ENCODE results near the gene TAF1C.
"Not testable (repeated sequence)": the region's sequence is repeated elsewhere in the genome, so short reads cannot be mapped to it uniquely, and the experiment has no call there.

Gene TAF1C

DNA sequence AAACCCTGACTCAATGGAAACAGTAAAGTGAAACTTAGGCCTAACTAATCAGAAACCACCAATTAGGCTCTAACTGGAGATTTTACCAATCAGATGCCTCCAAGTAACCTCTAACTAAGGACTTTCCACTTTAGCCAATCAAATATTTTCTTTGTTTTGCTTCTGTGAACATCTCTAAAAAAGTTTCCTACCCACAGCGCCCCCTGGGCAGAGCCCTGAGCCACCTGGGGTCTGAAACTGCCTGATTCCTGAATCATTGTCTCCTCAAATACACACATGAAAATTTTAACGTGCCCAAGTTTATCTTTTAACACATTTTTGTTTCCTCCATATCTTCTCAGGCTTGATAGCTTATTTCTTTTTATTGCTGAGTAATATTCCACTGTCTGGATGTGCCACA lies 23.1 kb upstream of the TAF1C start:
- no peak for DNase-seq

GRCh38 chr16:84207879-84208278 lies 21.0 kb upstream of the TAF1C start:
- DNase-seq: no peak

GRCh38 chr16:84207251-84207650 lies 20.4 kb upstream of the TAF1C start:
- DNase-seq: no peak

DNA sequence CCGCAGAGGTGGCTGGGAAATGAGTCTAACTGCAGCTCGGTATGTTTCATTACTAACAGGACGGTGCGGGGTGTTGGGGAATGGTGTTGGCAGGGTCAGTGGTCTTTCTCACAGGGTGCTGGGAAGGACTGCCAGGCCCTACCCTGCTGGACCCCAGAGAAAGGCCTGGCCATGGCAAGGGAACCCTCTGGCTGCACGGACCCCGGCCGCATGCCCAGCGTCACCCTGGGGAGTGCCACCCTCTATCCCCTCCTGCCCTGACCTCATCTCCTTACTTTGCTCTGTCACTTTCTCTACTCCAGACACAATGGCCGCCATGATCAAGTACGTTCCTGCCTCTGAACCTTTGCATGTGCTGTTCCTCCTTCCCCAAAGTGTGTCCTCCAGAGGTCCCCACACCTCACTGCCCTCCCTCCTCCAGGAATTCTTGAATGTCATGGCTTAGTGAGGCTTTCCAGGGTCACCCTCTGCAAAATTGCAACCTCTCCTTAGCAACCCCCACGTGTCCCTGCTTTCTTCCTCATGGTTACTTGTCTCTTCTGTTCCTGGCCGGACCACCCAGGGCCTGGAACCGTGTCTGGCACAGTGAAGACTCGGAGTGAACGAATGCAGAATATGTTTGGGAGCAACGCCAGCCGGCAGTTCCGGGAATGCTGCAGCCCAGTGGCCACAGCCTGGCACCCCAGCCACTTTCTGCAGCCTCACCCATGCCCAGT lies 19.3 kb upstream of the TAF1C start:
- no peak for DNase-seq

- DNase-seq: not testable (repeated sequence)
Measured at GRCh38 chr16:84205123-84205522, 18.3 kb upstream of the TAF1C start.

GRCh38 chr16:84204551-84204950 lies 17.7 kb upstream of the TAF1C start:
- not testable (repeated sequence) for DNase-seq

GRCh38 chr16:84199861-84200260 lies 13.0 kb upstream of the TAF1C start:
- no peak for DNase-seq

GRCh38 chr16:84199097-84199496 lies 12.2 kb upstream of the TAF1C start:
- DNase-seq: no peak

DNA sequence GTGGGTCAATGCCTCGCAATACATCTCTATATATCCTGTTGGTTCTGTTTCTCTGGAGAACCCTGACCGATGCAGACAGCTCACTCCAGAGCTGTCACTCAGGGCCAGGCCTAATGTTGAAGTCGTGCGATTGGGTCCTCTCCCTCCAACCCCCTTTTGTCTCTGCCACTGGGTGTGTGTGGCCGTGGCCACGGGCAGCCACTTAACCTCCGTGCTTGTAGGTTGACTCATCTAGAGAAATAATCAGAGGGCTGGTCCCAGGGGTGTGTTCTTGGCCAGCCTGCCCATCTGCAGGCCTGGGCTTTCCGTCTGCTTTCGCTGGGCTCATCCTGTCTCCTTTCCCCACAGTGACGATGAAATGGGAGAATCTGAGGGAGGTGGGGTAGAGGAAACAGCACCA lies 11.5 kb upstream of the TAF1C start:
- DNase-seq: no peak

DNA sequence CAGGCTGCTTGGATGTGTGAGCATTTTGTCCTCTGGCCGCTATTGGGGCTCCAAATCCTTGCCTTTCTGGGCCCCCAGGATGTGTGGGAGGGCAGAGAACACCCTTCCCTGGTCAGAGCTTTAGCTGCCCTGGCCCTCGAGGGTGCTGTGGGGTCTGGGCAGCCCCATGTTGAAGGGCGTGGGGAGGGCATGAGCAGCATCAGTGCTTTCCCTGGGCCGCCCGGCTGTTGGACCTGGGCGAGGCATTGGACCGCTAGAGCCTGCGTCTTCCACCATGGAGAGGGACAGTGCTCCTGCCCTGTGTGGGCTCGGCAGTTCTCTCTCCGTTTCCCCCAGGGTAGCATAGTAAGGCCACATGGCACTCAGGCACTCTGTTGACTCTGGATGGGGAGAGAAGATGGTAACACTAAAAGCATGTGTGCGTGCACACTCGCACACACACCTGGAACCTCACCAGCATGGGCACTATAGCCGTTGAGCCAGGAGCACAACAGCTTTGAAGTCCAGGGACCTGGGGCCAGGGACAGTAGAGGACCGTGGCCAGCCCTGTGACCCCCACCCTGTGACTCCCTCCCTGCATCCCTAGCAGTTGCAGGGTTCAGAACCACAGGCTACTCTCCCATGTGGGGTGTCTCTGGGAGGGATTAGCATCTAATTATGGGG lies 10.7 kb upstream of the TAF1C start:
- no peak for DNase-seq

DNA sequence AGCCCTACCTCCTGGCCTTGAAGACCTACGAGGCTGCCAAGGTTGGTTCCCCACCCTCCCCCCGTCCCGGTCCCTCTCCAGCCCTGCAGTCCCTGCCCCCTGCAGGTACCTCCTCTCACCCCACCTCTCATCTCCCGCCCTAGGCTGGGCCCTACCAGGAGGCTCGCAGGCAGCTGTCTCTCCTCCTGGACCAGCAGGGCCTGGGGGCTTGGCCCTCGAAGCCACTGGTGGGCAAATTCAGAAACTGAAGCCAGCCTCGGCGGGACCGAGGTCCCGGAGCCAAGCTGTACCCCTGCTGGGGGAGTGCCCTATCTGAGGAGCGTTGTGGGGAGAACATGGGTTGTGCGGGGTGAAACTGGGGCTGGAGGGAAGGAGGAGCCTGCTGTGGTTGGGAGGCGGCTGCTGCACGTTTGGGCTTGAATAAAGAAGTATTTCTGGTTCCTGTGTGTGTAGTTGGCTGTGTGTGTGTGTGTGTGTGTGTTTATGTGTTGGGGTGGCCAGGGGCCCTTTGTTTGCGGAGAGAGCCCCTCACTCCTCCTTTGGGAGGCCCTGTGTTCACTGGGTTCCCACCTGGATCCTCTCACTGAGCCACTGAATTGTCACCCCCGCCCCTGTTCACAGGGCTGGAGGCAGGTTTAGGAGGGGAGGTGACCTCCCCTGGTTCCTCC lies 10.0 kb upstream of the TAF1C start:
- DNase-seq: no peak

DNA sequence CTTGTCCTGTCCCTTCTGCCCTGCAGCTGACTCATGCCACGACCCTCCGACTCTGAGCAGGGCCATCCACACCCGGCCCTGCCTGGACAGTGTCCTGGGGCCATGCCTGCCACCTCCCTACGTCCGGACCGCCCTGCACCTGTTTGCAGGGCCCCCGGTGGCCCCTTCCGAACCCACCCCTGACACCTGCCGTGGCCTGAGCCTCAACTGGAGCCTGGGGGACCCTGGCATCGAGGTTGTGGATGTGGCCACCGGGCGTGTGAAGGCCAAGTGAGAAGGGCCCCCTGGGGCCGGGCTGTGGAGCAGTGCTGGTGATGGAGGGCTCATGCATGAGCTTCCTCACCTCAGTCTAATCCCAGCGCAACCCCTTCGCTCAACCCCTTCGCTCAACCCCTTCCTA lies 9.2 kb upstream of the TAF1C start:
- DNase-seq: no peak

DNA sequence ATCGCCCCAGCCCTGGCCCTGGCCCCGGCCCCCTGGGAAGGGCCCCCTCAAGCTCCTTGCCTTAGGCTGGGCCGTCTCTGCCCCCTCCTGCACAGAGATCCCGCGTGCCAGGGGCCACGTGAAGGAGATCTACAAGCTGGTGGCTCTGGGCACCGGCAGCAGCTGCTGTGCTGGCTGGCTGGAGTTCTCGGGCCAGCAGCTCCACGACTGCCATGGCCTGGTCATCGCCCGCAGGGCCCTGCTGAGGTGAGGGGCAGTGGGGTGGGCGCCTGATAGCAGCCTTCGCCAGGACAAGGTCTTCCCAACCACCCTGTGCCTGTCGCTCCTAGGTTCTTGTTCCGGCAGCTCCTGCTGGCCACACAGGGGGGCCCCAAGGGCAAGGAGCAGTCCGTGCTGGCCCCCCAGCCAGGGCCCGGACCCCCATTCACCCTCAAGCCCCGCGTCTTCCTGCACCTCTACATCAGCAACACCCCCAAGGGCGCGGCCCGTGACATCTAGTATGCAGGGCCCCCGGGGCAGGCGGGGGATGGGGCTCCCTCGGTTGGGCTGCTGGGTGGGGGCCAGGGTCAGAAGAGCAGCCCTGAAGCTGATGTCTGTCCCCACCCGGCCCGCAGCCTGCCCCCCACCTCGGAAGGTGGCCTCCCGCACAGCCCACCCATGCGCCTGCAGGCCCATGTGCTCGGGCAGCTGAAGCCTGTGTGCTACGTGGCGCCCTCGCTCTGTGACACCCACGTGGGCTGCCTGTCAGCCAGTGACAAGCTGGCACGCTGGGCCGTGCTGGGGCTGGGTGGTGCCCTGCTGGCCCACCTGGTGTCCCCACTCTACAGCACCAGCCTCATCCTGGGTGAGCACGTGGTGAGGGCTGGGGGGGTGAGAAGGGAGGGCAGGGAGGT lies 8.6 kb upstream of the TAF1C start:
- no peak for DNase-seq

DNA sequence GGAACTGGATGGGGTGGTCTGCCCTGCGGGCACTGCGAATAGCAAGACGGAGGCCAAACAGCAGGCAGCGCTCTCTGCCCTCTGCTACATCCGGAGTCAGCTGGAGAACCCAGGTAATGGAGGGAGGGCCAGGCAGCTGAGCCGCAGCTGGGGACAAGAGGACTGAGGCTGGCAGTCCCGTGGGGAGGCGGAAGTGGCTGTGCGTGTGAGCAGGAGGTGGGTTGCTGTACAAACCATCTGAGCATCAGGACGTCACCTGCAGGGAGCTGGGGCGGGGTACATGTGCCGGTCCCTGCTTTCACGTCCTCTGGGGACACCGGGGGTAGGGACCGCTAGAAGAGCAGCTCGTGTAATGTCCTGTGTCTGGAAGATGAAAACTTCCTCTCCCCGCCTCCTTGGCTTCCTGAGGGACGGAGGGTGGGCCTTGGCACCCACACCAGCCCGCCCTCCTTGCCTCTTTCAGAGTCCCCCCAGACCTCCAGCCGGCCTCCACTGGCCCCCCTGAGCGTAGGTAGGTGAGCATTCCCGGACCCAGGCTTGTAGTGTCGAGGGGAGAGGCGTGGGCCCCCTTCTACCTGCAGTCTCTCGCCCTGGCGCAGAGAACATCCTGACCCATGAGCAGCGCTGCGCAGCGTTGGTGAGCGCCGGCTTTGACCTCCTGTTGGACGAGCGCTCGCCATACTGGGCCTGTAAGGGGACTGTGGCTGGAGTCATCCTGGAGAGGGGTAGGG lies 7.8 kb upstream of the TAF1C start:
- DNase-seq: no peak

- DNase-seq: no peak
Measured at GRCh38 chr16:84194018-84194417, 7.2 kb upstream of the TAF1C start.

DNA sequence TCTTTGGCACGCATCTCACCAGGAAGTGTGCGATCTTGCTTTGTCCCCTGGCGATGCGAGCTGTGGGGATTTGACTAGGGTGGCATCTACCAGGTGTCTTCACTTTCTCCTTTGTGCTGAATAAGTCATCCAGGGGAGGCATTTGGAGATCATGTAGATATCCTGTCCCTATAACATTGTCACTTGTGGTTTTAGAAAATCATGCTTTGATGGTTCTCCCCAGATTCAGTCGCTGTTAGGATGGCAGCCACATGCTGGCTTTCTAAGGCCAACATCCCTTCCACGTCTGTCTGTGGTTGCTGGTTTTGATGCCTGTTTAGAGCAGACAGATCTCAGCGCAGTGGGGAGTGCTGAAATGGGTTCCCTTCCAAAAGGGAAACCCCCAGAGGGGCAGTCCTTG lies 6.6 kb upstream of the TAF1C start:
- no peak for DNase-seq

DNA sequence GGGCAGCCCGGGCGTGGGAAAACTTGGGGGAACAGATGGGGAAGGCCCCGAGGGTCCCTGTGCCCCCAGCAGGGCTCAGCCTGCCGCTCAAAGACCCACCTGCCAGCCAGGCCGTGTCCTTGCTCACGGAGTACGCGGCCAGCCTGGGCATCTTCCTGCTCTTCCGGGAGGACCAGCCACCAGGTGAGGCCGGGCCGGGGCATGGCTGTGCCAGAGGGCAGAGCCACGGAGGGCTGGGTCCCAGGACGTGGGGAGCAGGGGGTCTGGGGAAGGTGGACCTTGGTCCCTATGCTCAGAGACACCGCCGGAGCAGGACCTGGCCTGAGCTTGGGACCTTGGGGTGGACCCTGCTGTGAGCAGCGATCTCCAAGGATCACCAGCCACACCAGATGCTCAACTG lies 4.6 kb upstream of the TAF1C start:
- DNase-seq: no peak

DNA sequence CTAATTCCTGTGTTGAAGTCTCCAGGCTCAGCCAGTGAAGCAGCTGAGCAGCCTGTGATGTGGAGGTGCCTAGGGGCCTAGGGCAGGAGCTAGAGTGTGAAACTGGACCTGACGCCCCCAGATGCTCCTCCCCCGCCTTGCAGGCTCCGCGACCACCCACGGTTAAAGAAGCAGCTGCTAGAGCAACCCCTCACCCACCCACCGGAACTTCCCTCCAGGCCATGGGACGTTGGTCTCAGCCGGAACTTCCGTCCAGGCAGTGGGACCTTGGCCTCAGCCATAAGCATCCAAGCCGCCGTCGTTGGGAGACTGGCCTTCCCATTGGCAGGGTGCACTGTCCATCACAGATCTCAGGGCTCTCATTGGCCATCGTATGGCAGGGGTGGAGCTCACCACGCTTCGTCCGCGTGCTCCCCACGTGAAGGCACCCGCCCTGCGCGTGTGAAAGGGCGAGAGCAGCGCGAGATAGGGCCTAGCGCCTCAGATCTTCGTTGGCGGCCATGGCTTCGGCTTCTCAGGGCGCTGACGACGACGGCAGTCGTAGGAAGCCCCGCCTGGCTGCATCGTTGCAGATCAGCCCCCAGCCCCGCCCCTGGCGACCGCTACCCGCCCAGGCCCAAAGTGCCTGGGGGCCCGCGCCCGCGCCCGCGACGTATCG lies 4.0 kb upstream of the TAF1C start, which contains the start of gene ADAD2:
TSS of gene ADAD2 (plus strand) at position 427 of the 658 bp plus-strand sequence. CDS start at position 501, 74 bp downstream.
- DNase-seq: no peak

DNA sequence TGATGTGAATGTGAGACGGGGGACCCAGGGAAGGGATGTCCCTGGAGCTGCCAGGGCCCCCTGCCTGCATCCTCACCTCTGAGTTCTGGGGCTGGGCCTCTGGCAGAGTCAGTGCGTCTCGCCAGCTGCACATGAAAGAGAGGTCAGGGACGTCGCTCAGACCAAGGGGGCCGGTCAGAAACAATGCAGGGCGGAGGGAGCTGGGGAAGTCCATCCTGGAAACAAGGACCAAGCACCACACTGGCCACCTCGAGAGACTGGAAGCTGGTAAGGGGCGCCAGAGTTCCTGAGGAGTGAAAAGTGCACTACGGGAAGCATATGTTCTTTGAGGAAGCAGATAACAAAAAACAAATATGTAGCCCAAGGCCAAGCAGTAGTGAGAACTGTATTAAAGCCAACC lies 2.1 kb downstream of the TAF1C start:
- DNase-seq: no peak

GRCh38 chr16:84183911-84184591 lies 2.8 kb downstream of the TAF1C start:
- no peak for DNase-seq

DNA sequence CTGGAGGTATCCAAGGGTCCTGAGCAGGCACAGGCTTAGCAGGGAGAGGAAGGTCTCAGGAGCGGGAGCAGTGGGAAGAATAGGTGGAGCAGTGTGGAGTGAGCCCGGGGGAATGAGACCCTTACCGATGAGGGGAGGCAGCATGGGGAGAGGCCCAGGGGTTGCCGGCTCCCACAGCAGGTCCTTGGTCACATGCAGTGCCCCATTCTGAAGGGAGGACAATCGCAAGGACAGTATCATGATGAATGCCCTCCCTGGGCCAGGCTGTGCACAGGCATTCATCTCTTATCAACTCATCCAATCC lies 3.3 kb downstream of the TAF1C start:
- no peak for DNase-seq
